H1 (cell line): Measurements from ENCODE around the gene TCTN3. TPM values are rescaled to one million over a fixed set of nuclear protein-coding genes. Genes with fewer than 3 reads are reported as not detected.

Experiments used
- CTCF ChIA-PET: fragments of 300-600 bp; sonication (Branson Sonifier 250); formaldehyde crosslinking; loops from one replicate; lab custom pipeline; 2021; ENCODE audit not compliant: partially characterized antibody; lab: Charles Lee
- POLR2A ChIA-PET: fragments of 300-600 bp; sonication (Branson Sonifier 250); formaldehyde crosslinking; loops from one replicate; lab custom pipeline; 2021; ENCODE audit warnings: inconsistent platforms; ENCODE audit not compliant: partially characterized antibody; lab: Charles Lee
- DNase-seq, 2 experiments: peaks; one replicate each; pipeline versions ENCODE4 v3.0.0 to v3.0.0-alpha.2; 2010 to 2022; ENCODE audit warnings: low spot score in 2 of 2, low read depth in 1 of 2, mixed read lengths in 1 of 2
- FAIRE-seq: peaks from 2 replicates; lab custom pipeline; 2011; peaks lifted over from hg19 to GRCh38; lab: Jason Lieb, UNC
- H2AFZ ChIP-seq: 2 replicates; pipeline ENCODE4 v1.8.1; 2012; ENCODE audit warnings: low read length, inconsistent platforms
- H2AK5ac ChIP-seq: 2 replicates; pipeline ENCODE4 v1.6.1; 2013; ENCODE audit warnings: low read depth, low read length
- H2BK120ac ChIP-seq: replicated peaks from 2 replicates; pipeline ENCODE3; 2013; ENCODE audit warnings: low read depth, low read length, inconsistent platforms
- H2BK12ac ChIP-seq: 2 replicates; pipeline ENCODE4 v1.6.1; 2013; ENCODE audit warnings: low read depth, low read length
- H2BK15ac ChIP-seq: 2 replicates; pipeline ENCODE4 v1.6.1; 2013; ENCODE audit warnings: low read length
- H2BK20ac ChIP-seq: 2 replicates; pipeline ENCODE4 v1.6.1; 2013; ENCODE audit warnings: low read length
- H2BK5ac ChIP-seq: 2 replicates; pipeline ENCODE4 v1.6.1; 2013; ENCODE audit warnings: low read depth, low read length
- H3K14ac ChIP-seq: 2 replicates; pipeline ENCODE4 v1.6.1; 2013; ENCODE audit warnings: inconsistent platforms; ENCODE audit not compliant: insufficient read length
- H3K18ac ChIP-seq: 2 replicates; pipeline ENCODE4 v1.6.1; 2013; ENCODE audit warnings: low read length; ENCODE audit errors: extremely low read depth
- H3K23ac ChIP-seq: 2 replicates; pipeline ENCODE4 v1.6.1; 2013; ENCODE audit warnings: inconsistent platforms; ENCODE audit not compliant: insufficient read length
- H3K23me2 ChIP-seq: 2 replicates; pipeline ENCODE4 v1.6.1; 2013; ENCODE audit warnings: low read depth, low read length
- H3K27ac ChIP-seq: 2 replicates; pipeline ENCODE4 v1.6.1; 2011; ENCODE audit warnings: low read depth, low read length, inconsistent platforms
- H3K27me3 ChIP-seq, 4 experiments: replicated peaks in 1 of 4; 1 replicate in 1 of 4; 2 replicates in 3 of 4; pipeline versions ENCODE4 v1.6.1 to v1.8.1; 2011 to 2013; ENCODE audit warnings: low read length in 3 of 4, mild to moderate bottlenecking in 3 of 4, inconsistent platforms in 2 of 4, mixed read lengths in 2 of 4, moderate library complexity in 1 of 4; ENCODE audit not compliant: control insufficient read depth in 3 of 4, insufficient read depth in 3 of 4; ENCODE audit errors: extremely low read depth in 1 of 4
- H3K36me3 ChIP-seq, 4 experiments: 2 replicates each; pipeline versions ENCODE4 v1.6.1 to v1.8.1; 2011 to 2013; ENCODE audit warnings: mild to moderate bottlenecking in 4 of 4, low read length in 3 of 4, moderate library complexity in 2 of 4, control low read depth in 1 of 4, inconsistent platforms in 1 of 4; ENCODE audit not compliant: insufficient read depth in 4 of 4, control insufficient read depth in 2 of 4
- H3K4ac ChIP-seq: replicated peaks from 2 replicates; pipeline ENCODE3; 2013; ENCODE audit warnings: low read length, low read depth, mixed read lengths, inconsistent platforms; ENCODE audit not compliant: insufficient read length
- H3K4me1 ChIP-seq, 4 experiments: replicated peaks in 1 of 4; 1 replicate in 1 of 4; 2 replicates in 3 of 4; pipeline versions ENCODE4 v1.6.1 to v1.8.1; 2011 to 2013; ENCODE audit warnings: low read length in 3 of 4, inconsistent platforms in 2 of 4, mixed read lengths in 1 of 4; ENCODE audit not compliant: insufficient read depth in 4 of 4, control insufficient read depth in 3 of 4
- H3K4me2 ChIP-seq, 2 experiments: 2 replicates each; pipeline versions ENCODE4 v1.6.1 to v1.8.1; 2011 to 2013; ENCODE audit warnings: low read depth in 2 of 2, low read length in 2 of 2, control low read depth in 1 of 2, inconsistent platforms in 1 of 2, mild to moderate bottlenecking in 1 of 2; ENCODE audit not compliant: insufficient read depth in 1 of 2
- H3K4me3 ChIP-seq, 4 experiments: fragments of 200-600, 300-600 bp in 1 of 4; sonication (generic), shearing (Covaris generic), sonication (Bioruptor Twin) in 1 of 4; 2 replicates each; pipeline versions ENCODE4 v1.5.1 to v1.8.1; 2011 to 2016; ENCODE audit warnings: low read length in 4 of 4, low read depth in 3 of 4, control low read depth in 2 of 4, inconsistent platforms in 2 of 4, mild to moderate bottlenecking in 2 of 4, mixed read lengths in 1 of 4, moderate library complexity in 1 of 4; ENCODE audit not compliant: insufficient read depth in 2 of 4; ENCODE audit errors: extremely low read depth in 1 of 4
- H3K56ac ChIP-seq: replicated peaks from 2 replicates; pipeline ENCODE3; 2013; ENCODE audit warnings: low read depth, mild to moderate bottlenecking, mixed read lengths, low read length, inconsistent platforms; ENCODE audit not compliant: insufficient read length
- H3K79me1 ChIP-seq: 2 replicates; pipeline ENCODE4 v1.6.1; 2013; ENCODE audit warnings: low read depth, low read length, control low read depth
- H3K79me2 ChIP-seq, 2 experiments: 2 replicates each; pipeline versions ENCODE4 v1.6.1 to v1.8.1; 2012 to 2013; ENCODE audit warnings: low read length in 2 of 2, mild to moderate bottlenecking in 2 of 2, inconsistent platforms in 1 of 2; ENCODE audit not compliant: insufficient read depth in 2 of 2, control insufficient read depth in 1 of 2
- H3K9ac ChIP-seq, 4 experiments: replicated peaks in 1 of 4; 1 replicate in 1 of 4; 2 replicates in 3 of 4; pipeline versions ENCODE4 v1.6.1 to v1.8.1; 2011 to 2013; ENCODE audit warnings: low read depth in 3 of 4, low read length in 3 of 4, control low read depth in 2 of 4, mild to moderate bottlenecking in 2 of 4, moderate library complexity in 2 of 4, inconsistent platforms in 1 of 4; ENCODE audit errors: extremely low read depth in 1 of 4
- H3K9me3 ChIP-seq, 2 experiments: 2 replicates each; pipeline versions ENCODE4 v1.6.1 to v1.8.1; 2012 to 2013; ENCODE audit warnings: mild to moderate bottlenecking in 2 of 2, moderate library complexity in 2 of 2, control low read depth in 1 of 2, inconsistent platforms in 1 of 2, low read depth in 1 of 2, low read length in 1 of 2, mixed read lengths in 1 of 2; ENCODE audit not compliant: insufficient read depth in 2 of 2
- H4K20me1 ChIP-seq, 2 experiments: replicated peaks in 1 of 2; 2 replicates each; pipeline versions ENCODE3 to v1.8.1; 2011 to 2013; ENCODE audit warnings: inconsistent platforms in 2 of 2, low read length in 2 of 2, mild to moderate bottlenecking in 1 of 2; ENCODE audit not compliant: insufficient read depth in 2 of 2, control insufficient read depth in 1 of 2
- H4K5ac ChIP-seq: 2 replicates; pipeline ENCODE4 v1.6.1; 2013; ENCODE audit warnings: low read length, low read depth, mixed read lengths, inconsistent platforms; ENCODE audit not compliant: insufficient read length
- H4K8ac ChIP-seq: 2 replicates; pipeline ENCODE4 v1.8.0; 2013; ENCODE audit warnings: mild to moderate bottlenecking, moderate library complexity, low read length, inconsistent platforms; ENCODE audit not compliant: insufficient read depth; ENCODE audit errors: extremely low read depth
- H4K91ac ChIP-seq: replicated peaks from 2 replicates; pipeline ENCODE3; 2013; ENCODE audit warnings: low read length, mixed read lengths, inconsistent platforms; ENCODE audit not compliant: insufficient read length
- ASH2L ChIP-seq: fragments of 200-600, 300-600 bp; sonication (generic); IDR thresholded peaks from one replicate; pipeline ENCODE4 v1.7.1; 2017; ENCODE audit warnings: low read length
- BACH1 ChIP-seq: IDR thresholded peaks from 2 replicates; pipeline ENCODE4 v1.6.1; 2012; ENCODE audit warnings: low read length, improper control_type of control experiment
- CTBP2 ChIP-seq: IDR thresholded peaks from 2 replicates; pipeline ENCODE4 v1.7.0; 2011; ENCODE audit warnings: borderline replicate concordance, mild to moderate bottlenecking, moderate library complexity, mixed read lengths, low read length; ENCODE audit not compliant: insufficient read depth, insufficient read length
- KDM5A ChIP-seq: fragments of 200-600 bp; IDR thresholded peaks from 2 replicates; pipeline ENCODE4 v1.7.1; 2012; ENCODE audit warnings: mild to moderate bottlenecking, low read length, inconsistent platforms, mixed read lengths
- POU5F1 ChIP-seq: IDR thresholded peaks from 2 replicates; pipeline ENCODE4 v1.6.1; 2011; ENCODE audit warnings: low read depth, mild to moderate bottlenecking, low read length, moderate library complexity
- RAD21 ChIP-seq, 2 experiments: IDR thresholded peaks in 1 of 2; conservative IDR thresholded peaks in 1 of 2; 2 replicates each; pipeline ENCODE4 v1.6.1; 2011; ENCODE audit warnings: low read depth in 2 of 2, low read length in 2 of 2, improper control_type of control experiment in 1 of 2, inconsistent platforms in 1 of 2, mild to moderate bottlenecking in 1 of 2, moderate library complexity in 1 of 2
- SP1 ChIP-seq: IDR thresholded peaks from 2 replicates; pipeline ENCODE4 v1.6.1; 2011; ENCODE audit warnings: low read depth, low read length
- SUZ12 ChIP-seq: fragments of 200-600 bp; sonication (generic); IDR thresholded peaks from 2 replicates; pipeline ENCODE4 v1.6.1; 2012; ENCODE audit warnings: mild to moderate bottlenecking, inconsistent platforms, low read length, moderate library complexity, mixed read lengths
- ZNF274 ChIP-seq: IDR thresholded peaks from 2 replicates; pipeline ENCODE4 v1.7.0; 2012; ENCODE audit warnings: low read length, borderline replicate concordance; ENCODE audit errors: extremely low read depth
- WGBS, 2 experiments: shearing (Covaris generic) in 1 of 2; methylation state at CpG; one replicate each; pipeline versions ENCODE4 v1.1.6 to v1.1.7; 2013 to 2015; ENCODE audit warnings: low lambda C conversion rate in 2 of 2, mixed read lengths in 2 of 2, inconsistent platforms in 1 of 2, low coverage in 1 of 2, missing lambda C conversion rate in 1 of 2; ENCODE audit not compliant: insufficient replicate concordance in 2 of 2, insufficient coverage in 1 of 2, insufficient read length in 1 of 2; ENCODE audit errors: extremely low coverage in 1 of 2, missing lambda C conversion rate in 1 of 2; 5-methylcytosine and 5-hydroxymethylcytosine counted together
- polyA plus RNA-seq, 7 experiments: library from polyadenylated mRNA; depleted of rRNA in 3 of 7; stranded (reverse) in 5 of 7; unstranded in 2 of 7; fragments of >200 nt in 5 of 7; fragments of 200-250 nt in 2 of 7; gene quantifications; 1 replicate in 5 of 7; 2 replicates in 1 of 7; 4 replicates in 1 of 7; pipeline versions ENCODE4 v1.2.1 to v1.2.3, GENCODE V29; 2011 to 2013; ENCODE audit warnings: missing spikeins in 2 of 7, mixed read lengths in 2 of 7
- total RNA-seq: library from RNA; stranded (reverse); fragmentation: NEBNext Ultra II Directional; extraction: Animal tissue kit (Norgen Biotek cat#: 25700); gene quantifications from 2 replicates; pipeline ENCODE4 v1.2.1, GENCODE V29; 2021
- TF ChIP-seq, protein P1 (sequence below): IDR thresholded peaks from 2 replicates; pipeline ENCODE4 v1.6.1; 2012; ENCODE audit warnings: inconsistent platforms
- TF ChIP-seq, protein P2 (sequence below): IDR thresholded peaks from 2 replicates; pipeline ENCODE4 v1.6.1; 2012; ENCODE audit warnings: low read length, inconsistent platforms

Gene TCTN3
- total and polyA plus RNA-seq, 2 of the 8 experiments (the other 6 are each of a cell fraction or from before 2014, with no cell fraction given) = 34.7 to 39.8 TPM

- no peak overlapping the region for H3K27ac ChIP-seq
- H3K56ac ChIP-seq = no peak overlapping the region
- H3K4me1 ChIP-seq = peaks cover 0 to 5% (median 3%) of the 10 kb centered on the region in 4 experiments; a peak in 2 of 7 replicates
- peaks cover 0 to 38% of the 10 kb centered on the region in 2 experiments; a peak in 2 of 4 replicates for H3K79me2 ChIP-seq
- H3K79me1 ChIP-seq = peaks cover 2% of the 10 kb centered on the region; the same call in 1 of the 2 replicates
- peaks cover 0 to 2% of the 10 kb centered on the region in 2 experiments for H4K20me1 ChIP-seq
- H3K36me3 ChIP-seq = peaks cover 3 to 18% (median 8%) of the 10 kb centered on the region in 4 experiments; a peak in 5 of 8 replicates
- ChIA-PET CTCF (interaction anchor here (0.6 to 2.0 kb wide), 3 partner anchors 40 to 254 kb away, joined by 4 to 5 read pairs (median 4); partner anchors contain the start of gene TCTN3), POLR2A (interaction anchor here (1.6 kb wide), 2 partner anchors 11 to 19 kb away, joined by 3 to 5 read pairs; no protein-coding TSS in a partner anchor)
- H3K4me2 ChIP-seq = no peak overlapping the region
- H3K23me2 ChIP-seq = peaks cover 7% of the 10 kb centered on the region
- H2BK20ac ChIP-seq = no peak overlapping the region
- no peak overlapping the region for H4K8ac ChIP-seq
- H3K4ac ChIP-seq = no peak overlapping the region
- H2BK12ac ChIP-seq = no peak overlapping the region
- no peak overlapping the region for H3K4me3 ChIP-seq
- H2AFZ ChIP-seq = no peak overlapping the region
- H4K91ac ChIP-seq = no peak overlapping the region
- no peak overlapping the region for H3K14ac ChIP-seq
- 93% methylated on average over 5 of the region's 5 CpGs; no CpG with 5 or more reads in 1 of the 2 experiments for WGBS, 2 experiments
- H4K5ac ChIP-seq = no peak overlapping the region
- H3K9ac ChIP-seq = no peak overlapping the region
- H3K23ac ChIP-seq = no peak overlapping the region
- DNase-seq (no peak), FAIRE-seq (no peak)
- no peak overlapping the region for H3K18ac ChIP-seq
- no peaks in the 10 kb centered on the region for H3K27me3 ChIP-seq
- no peak overlapping the region for H2AK5ac ChIP-seq
- no peak overlapping the region for H2BK5ac ChIP-seq
- H3K9me3 ChIP-seq = peaks cover 2 to 3% of the 10 kb centered on the region in 2 experiments; a peak in 2 of 4 replicates
- no peak overlapping the region for H2BK120ac ChIP-seq
- H2BK15ac ChIP-seq = no peak overlapping the region
- TF ChIP-seq ZNF274 (no peak), POU5F1 (no peak), SUZ12 (no peak), ASH2L (no peak), BACH1 (no peak), SP1 (no peak), CTBP2 (no peak), RAD21 (IDR thresholded peaks at IDR 0.05 in 1 of 2, conservative IDR thresholded peaks at IDR 0.05 in 1 of 2; ENCODE audit: low read depth in 2 of 2, low read length in 2 of 2) (no peak), KDM5A (no peak)
- TF ChIP-seq, protein P1, sequence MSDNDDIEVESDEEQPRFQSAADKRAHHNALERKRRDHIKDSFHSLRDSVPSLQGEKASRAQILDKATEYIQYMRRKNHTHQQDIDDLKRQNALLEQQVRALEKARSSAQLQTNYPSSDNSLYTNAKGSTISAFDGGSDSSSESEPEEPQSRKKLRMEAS = no peak
- TF ChIP-seq, protein P2, sequence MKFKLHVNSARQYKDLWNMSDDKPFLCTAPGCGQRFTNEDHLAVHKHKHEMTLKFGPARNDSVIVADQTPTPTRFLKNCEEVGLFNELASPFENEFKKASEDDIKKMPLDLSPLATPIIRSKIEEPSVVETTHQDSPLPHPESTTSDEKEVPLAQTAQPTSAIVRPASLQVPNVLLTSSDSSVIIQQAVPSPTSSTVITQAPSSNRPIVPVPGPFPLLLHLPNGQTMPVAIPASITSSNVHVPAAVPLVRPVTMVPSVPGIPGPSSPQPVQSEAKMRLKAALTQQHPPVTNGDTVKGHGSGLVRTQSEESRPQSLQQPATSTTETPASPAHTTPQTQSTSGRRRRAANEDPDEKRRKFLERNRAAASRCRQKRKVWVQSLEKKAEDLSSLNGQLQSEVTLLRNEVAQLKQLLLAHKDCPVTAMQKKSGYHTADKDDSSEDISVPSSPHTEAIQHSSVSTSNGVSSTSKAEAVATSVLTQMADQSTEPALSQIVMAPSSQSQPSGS = no peak
Observed at GRCh38 chr10:95653895-95654294, 39.8 kb downstream of the TCTN3 start.
